OCI-LY1 (cell line): ENCODE results near the gene ACCSL.

ENCODE experiments used
- H2AFZ ChIP-seq: fragments of 200-600 bp; sonication (generic), shearing (Covaris generic); 2 replicates; pipeline ENCODE4 v1.6.0; 2014; ENCODE audit warnings: antibody characterized with exemption, mild to moderate bottlenecking, low read length
- H3F3A ChIP-seq: fragments of 200-600 bp; sonication (generic), shearing (Covaris generic); 2 replicates; pipeline ENCODE4 v1.6.0; 2014; ENCODE audit warnings: mild to moderate bottlenecking, antibody characterized with exemption, low read length, moderate library complexity; ENCODE audit not compliant: insufficient read depth
- H3K27ac ChIP-seq: fragments of 200-600 bp; sonication (generic); 2 replicates; pipeline ENCODE4 v1.5.1; 2014; ENCODE audit warnings: low read length, mixed run types, mild to moderate bottlenecking, low read depth; ENCODE audit not compliant: poor library complexity, severe bottlenecking
- H3K27me3 ChIP-seq: fragments of 200-600 bp; sonication (generic); 2 replicates; pipeline ENCODE4 v1.6.0; 2014; ENCODE audit warnings: antibody characterized with exemption, mild to moderate bottlenecking, low read length, moderate library complexity; ENCODE audit not compliant: insufficient read depth
- H3K36me3 ChIP-seq: fragments of 200-600 bp; sonication (generic); 2 replicates; pipeline ENCODE4 v1.6.1; 2014; ENCODE audit warnings: mild to moderate bottlenecking, antibody characterized with exemption, low read length, moderate library complexity, mixed read lengths; ENCODE audit not compliant: insufficient read depth
- H3K4me1 ChIP-seq: fragments of 200-600 bp; sonication (generic); 2 replicates; pipeline ENCODE4 v1.5.1; 2014; ENCODE audit warnings: mild to moderate bottlenecking, low read length, moderate library complexity; ENCODE audit not compliant: insufficient read depth, severe bottlenecking
- H3K4me2 ChIP-seq: fragments of 200-600 bp; sonication (generic), shearing (Covaris generic); 2 replicates; pipeline ENCODE4 v1.6.1; 2014; ENCODE audit warnings: low read length
- H3K4me3 ChIP-seq: fragments of 200-600 bp; sonication (generic); 2 replicates; pipeline ENCODE4 v1.5.1; 2014; ENCODE audit warnings: low read length, low read depth, mild to moderate bottlenecking, mixed read lengths; ENCODE audit not compliant: poor library complexity, severe bottlenecking
- H3K79me2 ChIP-seq: fragments of 200-600 bp; shearing (Covaris generic); 2 replicates; pipeline ENCODE4 v1.6.1; 2016; ENCODE audit warnings: mixed run types, low read length, mixed read lengths; ENCODE audit not compliant: insufficient read depth
- H3K9ac ChIP-seq: fragments of 200-600 bp; sonication (generic), shearing (Covaris generic); 2 replicates; pipeline ENCODE4 v1.6.1; 2014; ENCODE audit warnings: mild to moderate bottlenecking, low read length, mixed read lengths
- H3K9me2 ChIP-seq: fragments of 200-600 bp; sonication (generic), shearing (Covaris generic); 2 replicates; pipeline ENCODE4 v1.6.1; 2014; ENCODE audit warnings: low read depth, mild to moderate bottlenecking, low read length, mixed read lengths
- H3K9me3 ChIP-seq: fragments of 200-600 bp; shearing (Covaris generic); 2 replicates; pipeline ENCODE4 v1.6.1; 2014; ENCODE audit warnings: low read length, mixed read lengths
- H4K20me1 ChIP-seq: fragments of 200-600 bp; sonication (generic), shearing (Covaris generic); 2 replicates; pipeline ENCODE4 v1.6.0; 2016; ENCODE audit warnings: mild to moderate bottlenecking, low read length; ENCODE audit not compliant: insufficient read depth
- EZH2 ChIP-seq: fragments of 200-600 bp; sonication (generic), shearing (Covaris generic); IDR thresholded peaks from 2 replicates; pipeline ENCODE4 v1.8.0; 2017; ENCODE audit warnings: borderline replicate concordance, mixed run types, mild to moderate bottlenecking, antibody characterized with exemption, low read length, moderate library complexity, mixed read lengths
- TF ChIP-seq, protein P1 (sequence below): fragments of 200-600 bp; sonication (generic), shearing (Covaris generic); IDR thresholded peaks from 2 replicates; pipeline ENCODE4 v1.5.1; 2017; ENCODE audit warnings: mild to moderate bottlenecking, antibody characterized with exemption, low read length, moderate library complexity, mixed read lengths

Gene ACCSL

DNA sequence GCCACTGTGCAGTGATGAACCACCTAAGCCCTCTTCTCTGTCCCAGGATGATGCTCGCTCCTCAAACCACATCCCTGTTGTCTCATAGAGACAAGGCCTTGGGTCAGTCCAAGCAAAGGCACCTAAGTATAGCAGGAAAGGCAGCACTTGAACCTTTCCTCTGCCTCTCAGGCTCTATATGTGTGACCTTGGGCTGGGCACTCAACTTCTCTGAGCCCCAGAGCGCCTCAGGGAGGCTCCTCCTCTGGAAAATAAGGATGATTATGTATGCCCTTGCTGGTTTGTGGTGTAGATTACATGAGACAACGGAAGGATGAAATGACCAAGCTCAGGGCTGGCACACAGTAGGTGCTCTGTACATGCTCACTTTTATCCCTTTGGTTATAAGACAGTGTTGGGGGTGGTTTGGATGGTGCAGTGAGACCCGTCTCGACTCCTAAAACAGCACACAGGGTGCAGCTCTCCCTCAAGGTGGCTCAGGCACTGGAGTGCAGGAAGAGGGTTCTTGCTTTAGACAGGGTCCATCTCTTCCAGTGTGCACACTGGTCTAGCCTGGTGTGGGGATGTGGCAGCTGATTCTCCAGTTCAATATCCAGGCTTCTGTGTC lies 40.2 kb upstream of the ACCSL start:
- Histone ChIP-seq H3K4me2 (no peak overlapping the region), H3K79me2 (no peaks in the 10 kb centered on the region), H3K9me3 (no peaks in the 10 kb centered on the region), H2AFZ (no peak overlapping the region), H3K27me3 (no peaks in the 10 kb centered on the region), H4K20me1 (no peaks in the 10 kb centered on the region), H3K4me3 (no peak overlapping the region), H3K9ac (no peak overlapping the region), H3K27ac (no peak overlapping the region), H3K36me3 (no peaks in the 10 kb centered on the region), H3K9me2 (no peaks in the 10 kb centered on the region), H3K4me1 (peaks cover 10% of the 10 kb centered on the region), H3F3A (no peaks in the 10 kb centered on the region)
- no peak for TF ChIP-seq EZH2
- TF ChIP-seq, protein P1, sequence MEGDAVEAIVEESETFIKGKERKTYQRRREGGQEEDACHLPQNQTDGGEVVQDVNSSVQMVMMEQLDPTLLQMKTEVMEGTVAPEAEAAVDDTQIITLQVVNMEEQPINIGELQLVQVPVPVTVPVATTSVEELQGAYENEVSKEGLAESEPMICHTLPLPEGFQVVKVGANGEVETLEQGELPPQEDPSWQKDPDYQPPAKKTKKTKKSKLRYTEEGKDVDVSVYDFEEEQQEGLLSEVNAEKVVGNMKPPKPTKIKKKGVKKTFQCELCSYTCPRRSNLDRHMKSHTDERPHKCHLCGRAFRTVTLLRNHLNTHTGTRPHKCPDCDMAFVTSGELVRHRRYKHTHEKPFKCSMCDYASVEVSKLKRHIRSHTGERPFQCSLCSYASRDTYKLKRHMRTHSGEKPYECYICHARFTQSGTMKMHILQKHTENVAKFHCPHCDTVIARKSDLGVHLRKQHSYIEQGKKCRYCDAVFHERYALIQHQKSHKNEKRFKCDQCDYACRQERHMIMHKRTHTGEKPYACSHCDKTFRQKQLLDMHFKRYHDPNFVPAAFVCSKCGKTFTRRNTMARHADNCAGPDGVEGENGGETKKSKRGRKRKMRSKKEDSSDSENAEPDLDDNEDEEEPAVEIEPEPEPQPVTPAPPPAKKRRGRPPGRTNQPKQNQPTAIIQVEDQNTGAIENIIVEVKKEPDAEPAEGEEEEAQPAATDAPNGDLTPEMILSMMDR = no peak

DNA sequence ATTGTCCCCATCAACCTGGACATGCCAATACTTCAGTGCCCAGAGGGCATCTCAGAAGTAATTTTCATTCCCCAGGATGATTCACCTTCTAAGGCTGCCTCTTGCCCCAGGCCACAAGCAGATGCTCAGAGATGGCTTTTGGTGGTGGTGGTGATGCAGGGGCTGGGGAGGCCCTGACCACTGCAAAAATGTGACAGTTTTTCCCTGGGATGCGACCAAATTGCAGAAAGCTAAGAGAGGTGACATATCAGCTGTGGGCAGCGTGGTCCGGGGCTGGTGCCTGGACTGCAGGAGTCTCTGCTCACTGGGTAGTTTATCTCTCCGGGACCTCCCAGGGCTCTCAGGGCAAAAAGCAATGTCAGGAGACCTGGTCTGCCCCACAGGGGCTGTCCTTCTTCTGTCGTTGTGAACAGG lies 39.7 kb upstream of the ACCSL start:
- H3K27ac ChIP-seq = no peak overlapping the region
- no peaks in the 10 kb centered on the region for H3K79me2 ChIP-seq
- H4K20me1 ChIP-seq = no peaks in the 10 kb centered on the region
- no peaks in the 10 kb centered on the region for H3K27me3 ChIP-seq
- no peaks in the 10 kb centered on the region for H3K36me3 ChIP-seq
- H3K4me2 ChIP-seq = no peak overlapping the region
- no peaks in the 10 kb centered on the region for H3F3A ChIP-seq
- no peak overlapping the region for H2AFZ ChIP-seq
- H3K4me1 ChIP-seq = peaks cover 10% of the 10 kb centered on the region
- no peak overlapping the region for H3K4me3 ChIP-seq
- H3K9me3 ChIP-seq = no peaks in the 10 kb centered on the region
- TF ChIP-seq, protein P1 = no peak
- TF ChIP-seq EZH2 = no peak
- no peaks in the 10 kb centered on the region for H3K9me2 ChIP-seq
- H3K9ac ChIP-seq = no peak overlapping the region

DNA sequence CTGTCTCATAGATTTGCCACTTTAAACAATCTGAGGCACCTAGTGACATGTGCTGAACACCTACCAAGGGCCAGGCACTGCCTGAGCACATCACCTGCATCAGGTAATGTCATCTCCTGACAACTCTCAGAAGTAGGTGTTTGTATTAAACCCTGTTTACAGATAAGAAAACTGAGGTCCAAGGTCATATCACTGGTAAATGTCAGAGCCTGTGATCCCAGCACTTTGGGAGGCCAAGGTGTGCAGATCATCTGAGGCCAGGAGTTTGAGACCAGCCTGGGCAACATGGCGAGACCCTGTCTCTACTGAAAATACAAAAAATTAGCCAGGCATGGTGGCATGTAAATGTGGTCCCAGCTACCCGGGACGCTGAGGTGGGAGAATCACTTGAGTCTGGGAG lies 39.1 kb upstream of the ACCSL start:
- Histone ChIP-seq H3K27me3 (no peaks in the 10 kb centered on the region), H3K4me2 (no peak overlapping the region), H2AFZ (no peak overlapping the region), H3K79me2 (no peaks in the 10 kb centered on the region), H3K36me3 (no peaks in the 10 kb centered on the region), H3K4me3 (no peak overlapping the region), H3K27ac (no peak overlapping the region), H3K4me1 (peaks cover 10% of the 10 kb centered on the region), H3K9me2 (no peaks in the 10 kb centered on the region), H3K9ac (no peak overlapping the region), H4K20me1 (no peaks in the 10 kb centered on the region), H3K9me3 (no peaks in the 10 kb centered on the region), H3F3A (no peaks in the 10 kb centered on the region)
- no peak for TF ChIP-seq EZH2
- TF ChIP-seq, protein P1 = no peak
